AG09319 (cell line): Measurements from ENCODE around the gene TRIM47.

Experiments
- DNase-seq: peaks from one replicate; pipeline ENCODE4 v3.0.0-alpha.2; 2010; ENCODE audit warnings: low read depth; ENCODE audit errors: extremely low read depth
- TF ChIP-seq, protein P1 (sequence below): IDR thresholded peaks from 2 replicates; pipeline ENCODE4 v1.5.1; 2011; ENCODE audit warnings: low read depth, mild to moderate bottlenecking, inconsistent platforms, low read length, moderate library complexity

Gene TRIM47

GRCh38 chr17:75899353-75899752 lies 21.0 kb upstream of the TRIM47 start:
- TF ChIP-seq, protein P1, sequence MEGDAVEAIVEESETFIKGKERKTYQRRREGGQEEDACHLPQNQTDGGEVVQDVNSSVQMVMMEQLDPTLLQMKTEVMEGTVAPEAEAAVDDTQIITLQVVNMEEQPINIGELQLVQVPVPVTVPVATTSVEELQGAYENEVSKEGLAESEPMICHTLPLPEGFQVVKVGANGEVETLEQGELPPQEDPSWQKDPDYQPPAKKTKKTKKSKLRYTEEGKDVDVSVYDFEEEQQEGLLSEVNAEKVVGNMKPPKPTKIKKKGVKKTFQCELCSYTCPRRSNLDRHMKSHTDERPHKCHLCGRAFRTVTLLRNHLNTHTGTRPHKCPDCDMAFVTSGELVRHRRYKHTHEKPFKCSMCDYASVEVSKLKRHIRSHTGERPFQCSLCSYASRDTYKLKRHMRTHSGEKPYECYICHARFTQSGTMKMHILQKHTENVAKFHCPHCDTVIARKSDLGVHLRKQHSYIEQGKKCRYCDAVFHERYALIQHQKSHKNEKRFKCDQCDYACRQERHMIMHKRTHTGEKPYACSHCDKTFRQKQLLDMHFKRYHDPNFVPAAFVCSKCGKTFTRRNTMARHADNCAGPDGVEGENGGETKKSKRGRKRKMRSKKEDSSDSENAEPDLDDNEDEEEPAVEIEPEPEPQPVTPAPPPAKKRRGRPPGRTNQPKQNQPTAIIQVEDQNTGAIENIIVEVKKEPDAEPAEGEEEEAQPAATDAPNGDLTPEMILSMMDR = no peak
- DNase-seq = no peak

DNA sequence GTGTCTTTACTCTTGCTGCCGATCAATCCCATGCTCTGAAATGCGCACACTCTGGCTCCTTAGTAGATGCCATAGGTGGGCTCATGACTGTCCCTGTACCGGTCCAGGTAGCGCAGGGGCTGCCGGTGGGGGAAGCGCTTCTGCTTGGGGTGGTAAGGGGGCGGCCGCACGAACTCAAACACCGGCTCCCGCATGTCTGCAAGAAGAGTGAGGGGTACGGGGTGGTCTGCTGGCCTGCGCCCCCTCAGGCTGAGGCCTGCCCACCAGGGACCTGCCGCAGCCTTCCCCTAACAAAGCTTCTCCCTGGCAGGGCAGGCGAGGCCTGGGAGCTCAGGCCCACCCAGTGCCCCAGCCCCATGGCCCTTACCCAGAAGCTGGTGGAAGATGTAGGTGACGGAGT lies 20.4 kb upstream of the TRIM47 start:
- no peak for DNase-seq
- TF ChIP-seq, protein P1 = no peak

GRCh38 chr17:75898065-75898464 lies 19.7 kb upstream of the TRIM47 start:
- TF ChIP-seq, protein P1 = no peak
- no peak for DNase-seq

DNA sequence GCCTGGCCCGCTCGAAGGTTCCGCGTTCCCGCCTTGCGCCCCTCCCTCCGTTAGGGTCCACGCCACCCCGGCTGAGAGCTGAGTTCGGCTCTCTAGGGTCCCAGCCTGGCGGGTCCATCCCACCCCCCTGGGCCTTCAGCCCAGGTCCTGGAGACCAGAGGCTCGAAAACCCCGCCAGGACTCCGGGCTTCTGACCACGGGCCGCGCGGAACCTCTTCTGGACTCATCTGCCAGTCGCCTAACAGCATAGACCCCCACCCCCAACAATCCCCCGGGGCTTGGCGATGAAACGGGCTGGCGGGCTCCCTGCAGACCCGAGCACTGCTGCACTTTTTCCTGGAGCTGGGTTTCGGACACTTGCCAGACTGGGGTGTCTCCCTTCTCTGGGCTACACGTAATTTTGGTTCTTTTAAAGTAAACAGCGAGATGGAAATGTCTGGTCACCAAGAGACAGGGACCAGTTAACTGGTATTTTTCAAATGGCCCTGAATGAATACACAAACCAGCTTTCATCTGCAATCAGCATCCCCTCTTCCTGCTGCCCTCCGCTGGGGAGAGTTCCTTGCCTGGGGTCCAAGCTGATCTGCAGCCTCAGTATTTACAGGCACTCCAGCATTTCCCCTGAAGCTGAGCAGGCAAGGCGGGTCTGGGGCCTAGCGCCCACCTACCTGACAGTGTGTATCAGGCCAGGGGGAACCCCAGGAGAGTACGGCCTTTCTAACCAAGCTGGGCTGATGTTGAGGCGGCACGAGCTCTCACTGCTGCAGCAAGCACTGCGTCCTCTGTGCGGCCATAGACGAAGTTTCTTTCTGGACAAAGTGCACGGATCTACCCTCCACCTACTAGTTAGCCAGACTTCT lies 19.0 kb upstream of the TRIM47 start:
- TF ChIP-seq, protein P1 = no peak
- DNase-seq = no peak

- TF ChIP-seq, protein P1 = peak; percentile 34
- DNase-seq = peak; percentile 46
These were observed 18.2 kb upstream of the TRIM47 start, which contains the start of gene TRIM65 for GRCh38 chr17:75896415-75897159. Gene TRIM65 (minus strand): TSS chr17:75896951. CDS start chr17:75896937, 14 bp downstream.

- TF ChIP-seq, protein P1 = peak; percentile 37
- DNase-seq = no peak
These were observed 17.2 kb upstream of the TRIM47 start for GRCh38 chr17:75895370-75896155.
